WTC11 (cell line): ENCODE measurements around the gene CHRNA1.

Source experiments
- CTCF ChIP-seq: fragments of 200-600 bp; IDR thresholded peaks from 2 replicates; pipeline ENCODE4 v1.8.0; 2022; ENCODE audit warnings: antibody characterized with exemption
- E2F4 ChIP-seq: sonication (generic); formaldehyde crosslinking; IDR thresholded peaks from 2 replicates; pipeline ENCODE4 v1.8.1; 2022; ENCODE audit warnings: low read depth, mild to moderate bottlenecking, moderate library complexity, missing genetic modification reagents, borderline replicate concordance
- TCF7 ChIP-seq: sonication (generic); formaldehyde crosslinking; IDR thresholded peaks from 2 replicates; pipeline ENCODE4 v1.8.0; 2022; ENCODE audit warnings: mild to moderate bottlenecking, low read depth, missing genetic modification reagents, moderate library complexity
- USF2 ChIP-seq: sonication (generic); formaldehyde crosslinking; IDR thresholded peaks from 2 replicates; pipeline ENCODE4 v1.8.1; 2023; ENCODE audit warnings: mild to moderate bottlenecking, missing genetic modification reagents, moderate library complexity

GRCh38 chr2:174805803-174806202 lies 41.5 kb upstream of the CHRNA1 start:
- no peak for TF ChIP-seq CTCF
- no peak for TF ChIP-seq TCF7
- no peak for TF ChIP-seq USF2 (CRISPR knock-in tag)
- TF ChIP-seq E2F4 (CRISPR knock-in tag) = no peak
